IPS-11a (cell line): ENCODE data around the gene ETV3.

Source experiments
- H3K4me3 ChIP-seq: one replicate; pipeline ENCODE4 v1.5.1; 2013; ENCODE audit warnings: low read depth, low read length, control low read depth

ETV3 gene

GRCh38 chr1:157162345-157162744, 24.1 kb upstream of the ETV3 start:
- H3K4me3 ChIP-seq: no peak overlapping the region

- no peak overlapping the region for H3K4me3 ChIP-seq
These were observed 23.7 kb upstream of the ETV3 start for GRCh38 chr1:157161901-157162300.

GRCh38 chr1:157158967-157159366, 20.8 kb upstream of the ETV3 start:
- no peak overlapping the region for H3K4me3 ChIP-seq

- H3K4me3 ChIP-seq: no peak overlapping the region
These were observed 19.5 kb upstream of the ETV3 start for GRCh38 chr1:157157501-157158190.

DNA sequence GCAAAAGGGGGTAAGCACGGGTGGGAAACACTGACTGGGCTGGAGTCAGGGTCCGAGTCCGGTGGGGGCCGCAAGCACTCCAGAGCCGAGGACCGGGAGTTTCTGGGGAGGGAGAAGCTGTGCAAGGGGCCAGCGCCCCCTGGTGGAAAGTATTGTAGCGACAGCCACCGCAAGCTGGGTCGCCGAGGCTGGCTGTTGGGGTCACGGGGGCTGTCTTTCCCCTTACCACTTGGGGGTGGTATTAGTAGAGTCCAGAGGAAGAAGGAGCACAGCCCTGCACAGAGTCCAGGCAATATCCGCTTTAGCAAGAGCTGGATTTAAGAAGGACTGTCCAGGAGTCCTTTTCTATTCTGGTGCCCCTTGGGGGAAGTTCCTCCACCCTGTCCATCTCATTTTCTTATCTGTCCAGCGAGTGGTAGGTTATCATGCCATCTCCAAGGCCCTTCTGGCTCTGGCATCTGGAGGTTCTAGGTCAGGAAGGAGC, 17.9 kb upstream of the ETV3 start:
- no peak overlapping the region for H3K4me3 ChIP-seq

GRCh38 chr1:157155658-157156057, 17.5 kb upstream of the ETV3 start:
- H3K4me3 ChIP-seq: no peak overlapping the region

- no peak overlapping the region for H3K4me3 ChIP-seq
These were observed 16.8 kb upstream of the ETV3 start for GRCh38 chr1:157154940-157155514.

DNA sequence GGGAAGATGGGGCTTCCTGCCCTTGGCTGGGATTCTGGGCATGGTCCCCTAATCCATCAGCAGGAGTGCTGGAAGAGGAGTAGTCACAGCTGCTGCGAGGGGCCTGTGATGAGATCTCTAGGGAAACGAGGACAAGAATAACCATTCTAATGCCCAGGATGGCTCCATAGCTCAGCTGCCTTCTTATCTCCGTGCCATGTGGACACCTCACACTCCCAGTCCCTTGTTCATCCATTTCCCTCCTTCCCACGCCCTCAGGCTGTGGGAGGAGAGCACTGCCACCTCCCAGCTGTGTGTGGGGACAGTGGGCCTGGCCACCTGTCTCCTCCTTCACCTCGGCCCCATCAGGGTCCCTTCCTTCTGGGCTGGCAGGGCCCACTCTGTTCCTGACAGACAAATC, 16.1 kb upstream of the ETV3 start:
- H3K4me3 ChIP-seq: no peak overlapping the region

DNA sequence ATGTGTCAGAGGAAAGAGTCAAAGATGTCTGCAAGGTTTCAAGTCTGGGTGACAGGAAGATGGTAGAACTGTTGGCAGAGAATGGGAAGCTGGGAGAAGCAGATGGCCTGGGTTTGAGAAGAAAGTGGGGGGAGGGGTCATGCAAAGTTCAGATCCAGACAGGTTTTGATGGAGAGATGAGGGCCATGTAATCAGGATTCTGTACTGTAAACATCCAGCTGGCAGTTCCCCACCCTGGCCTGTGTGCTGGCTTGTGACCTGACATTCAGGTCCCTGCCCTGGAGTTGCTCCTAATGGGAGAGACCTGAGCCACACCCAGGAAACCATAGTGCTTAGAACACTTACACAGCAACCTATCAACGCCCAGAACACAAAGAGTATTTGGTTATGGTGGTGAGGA, 15.6 kb upstream of the ETV3 start:
- no peak overlapping the region for H3K4me3 ChIP-seq

DNA sequence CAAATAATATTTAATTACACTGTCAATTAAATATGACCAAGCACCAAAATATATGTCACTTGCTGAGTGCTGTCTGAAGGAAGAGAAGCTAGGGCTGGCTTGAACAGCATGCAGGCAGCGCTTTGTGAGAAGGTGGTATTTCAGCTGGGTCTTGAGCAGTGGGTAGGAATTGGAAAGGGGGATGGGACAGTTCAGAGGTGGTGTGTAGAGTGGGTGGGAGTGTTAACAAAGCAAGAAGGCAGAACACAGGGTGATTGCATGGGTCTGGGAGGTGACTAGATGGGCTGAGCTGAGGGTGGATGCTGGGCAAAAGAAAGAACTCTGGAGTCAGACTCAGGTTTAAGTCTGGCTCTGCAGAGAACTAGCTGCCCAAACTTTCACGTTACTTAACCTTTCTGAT, 14.3 kb upstream of the ETV3 start:
- no peak overlapping the region for H3K4me3 ChIP-seq

DNA sequence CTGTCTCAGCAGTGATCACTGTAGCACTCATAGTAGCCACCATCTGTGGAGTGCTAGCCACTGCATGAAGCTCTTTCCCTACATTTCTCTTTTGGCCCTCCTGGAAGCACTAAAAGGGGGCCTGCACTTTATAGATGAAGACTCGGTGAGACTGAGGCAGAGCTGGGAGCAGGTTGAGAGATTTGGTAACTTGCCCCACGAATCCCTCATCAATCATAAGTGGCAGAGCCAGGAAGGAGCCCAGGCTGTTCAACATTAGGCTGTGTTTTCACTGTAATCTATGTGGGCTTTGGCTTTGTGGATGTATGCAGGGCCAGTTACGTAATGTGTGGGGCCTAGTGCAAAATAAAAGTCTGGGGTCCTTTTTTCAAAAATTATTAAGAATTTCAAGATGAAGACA, 13.3 kb upstream of the ETV3 start:
- H3K4me3 ChIP-seq: no peak overlapping the region

DNA sequence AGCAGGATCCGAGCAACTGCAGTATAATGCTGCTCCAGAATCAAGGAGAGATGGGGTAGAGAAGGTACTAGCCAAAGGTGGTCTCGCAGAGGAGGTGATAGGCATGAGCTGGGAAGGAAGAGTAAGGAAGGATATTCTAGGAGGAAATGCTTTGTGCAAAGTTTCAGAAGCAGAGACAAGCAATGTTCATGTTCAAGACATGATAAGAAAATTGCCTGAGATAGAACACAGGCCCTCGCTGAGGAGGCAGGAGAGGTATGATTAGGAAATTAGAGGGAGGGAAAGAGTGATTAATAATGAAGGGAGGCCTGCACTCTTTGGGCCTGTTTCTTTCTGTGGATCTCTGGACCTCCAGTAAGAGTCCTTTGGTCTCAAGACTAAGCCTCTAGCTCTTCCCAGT, 12.9 kb upstream of the ETV3 start:
- H3K4me3 ChIP-seq: no peak overlapping the region

DNA sequence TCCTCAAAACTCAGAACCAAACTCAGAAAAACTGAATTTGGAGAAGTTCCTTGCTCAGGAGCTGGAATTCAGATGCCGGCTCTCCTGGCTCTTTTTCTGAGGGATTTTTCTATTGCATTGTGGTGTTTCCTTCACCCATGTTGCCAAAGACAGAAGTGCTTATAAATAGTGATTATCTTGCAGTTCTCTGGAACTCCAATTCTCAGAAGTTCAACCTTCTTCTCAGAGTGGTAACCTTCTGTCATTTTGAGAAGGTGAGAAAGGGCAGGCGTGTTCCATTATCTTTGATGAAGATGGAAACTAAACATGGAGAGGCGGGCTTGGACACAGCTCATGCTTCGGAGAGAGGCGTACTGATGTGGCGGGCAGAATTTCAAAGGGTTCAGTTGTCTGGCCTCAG, 12.4 kb upstream of the ETV3 start:
- no peak overlapping the region for H3K4me3 ChIP-seq

DNA sequence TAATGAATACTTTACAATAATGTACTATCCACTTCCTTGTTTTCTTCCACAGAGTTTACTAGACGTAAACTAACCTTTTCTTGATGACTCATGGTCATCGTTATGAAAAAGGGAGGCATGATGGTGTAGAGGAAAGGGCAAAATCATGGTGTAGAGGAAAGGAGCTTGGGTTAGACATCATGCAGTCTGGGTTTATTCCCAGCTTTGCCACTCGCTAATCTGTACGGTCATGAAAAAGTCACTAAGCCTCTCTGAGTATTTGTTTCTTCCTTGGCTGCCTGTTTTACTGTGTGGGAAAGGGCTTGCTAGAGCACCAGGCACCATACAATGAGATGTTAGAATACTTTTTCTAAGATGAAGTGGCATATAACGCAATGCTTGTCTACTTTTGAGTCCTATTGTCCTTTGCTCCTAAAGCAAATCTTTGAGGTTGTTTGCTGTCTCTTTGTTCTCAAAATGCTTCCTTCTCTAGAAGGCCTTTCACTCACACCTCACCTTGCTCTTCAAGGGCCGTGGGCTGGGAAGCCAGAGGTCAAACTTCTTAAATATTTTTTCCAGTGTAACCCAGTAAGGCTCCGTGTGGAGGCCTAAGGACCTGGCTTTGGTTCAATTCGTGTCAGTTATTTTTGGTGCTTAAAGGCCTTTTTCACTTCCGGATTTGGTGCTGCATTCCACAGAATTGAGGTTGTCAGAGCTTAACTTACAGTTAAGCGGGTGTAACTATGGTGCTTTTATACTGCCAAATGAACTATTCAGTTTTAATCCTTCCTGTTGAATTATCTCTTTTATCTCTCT, 9.9 kb upstream of the ETV3 start:
- H3K4me3 ChIP-seq: no peak overlapping the region

DNA sequence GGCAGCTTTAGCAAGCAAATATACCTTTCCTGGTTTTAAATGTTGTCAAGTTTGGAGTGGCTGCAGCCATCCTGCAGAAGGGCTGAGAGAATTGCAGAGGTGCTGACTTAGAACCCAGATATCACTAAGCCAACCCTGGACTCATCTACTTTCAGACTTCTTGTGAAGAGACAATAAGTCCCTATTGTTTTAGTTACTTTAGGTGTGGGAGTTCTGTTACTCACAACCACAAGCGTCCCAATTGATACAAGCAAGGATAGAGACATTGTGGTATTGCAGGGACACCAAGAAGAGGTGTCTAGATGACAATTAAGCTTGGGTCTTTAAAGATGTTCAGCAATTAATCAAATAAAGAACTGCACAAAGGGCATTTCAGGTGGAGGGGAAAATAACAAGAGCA, 8.8 kb upstream of the ETV3 start:
- H3K4me3 ChIP-seq: no peak overlapping the region

DNA sequence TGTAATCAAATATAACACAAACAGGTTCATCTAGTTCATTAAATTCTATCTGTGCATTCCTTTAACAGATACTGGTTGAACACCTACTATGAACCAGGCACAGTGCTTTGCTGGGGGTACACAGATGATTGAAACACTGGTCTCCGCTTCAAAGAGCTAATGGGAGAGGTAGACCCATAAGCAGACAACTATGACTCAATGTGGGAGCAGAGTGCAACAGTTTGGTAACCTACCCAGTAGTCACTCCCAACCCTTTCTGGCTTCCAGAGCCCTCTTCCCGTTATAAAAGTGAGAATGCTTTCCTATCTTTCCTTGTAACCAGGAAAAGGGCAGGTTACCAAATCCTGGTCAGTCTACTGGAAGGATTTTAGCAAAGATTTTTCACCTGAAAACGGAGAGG, 8.0 kb upstream of the ETV3 start:
- no peak overlapping the region for H3K4me3 ChIP-seq

DNA sequence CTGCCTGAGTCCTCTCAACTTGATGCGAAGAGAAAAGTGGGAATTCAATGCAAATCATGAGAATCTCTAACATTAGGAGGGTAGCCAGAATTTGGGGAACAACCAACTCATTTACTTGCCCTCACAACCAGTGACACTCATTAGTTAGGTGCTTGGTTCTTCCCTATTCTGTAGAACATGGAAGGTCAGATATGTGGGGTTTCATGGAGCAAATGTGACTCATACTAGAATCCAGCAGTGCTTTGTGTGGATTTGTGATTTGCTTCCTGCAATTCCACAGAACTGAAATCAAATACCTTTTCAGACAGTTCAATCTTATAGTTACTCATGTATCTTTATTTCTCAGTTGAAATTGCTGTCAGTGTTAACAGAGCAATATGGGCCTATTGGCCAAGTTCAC, 6.9 kb upstream of the ETV3 start:
- no peak overlapping the region for H3K4me3 ChIP-seq

DNA sequence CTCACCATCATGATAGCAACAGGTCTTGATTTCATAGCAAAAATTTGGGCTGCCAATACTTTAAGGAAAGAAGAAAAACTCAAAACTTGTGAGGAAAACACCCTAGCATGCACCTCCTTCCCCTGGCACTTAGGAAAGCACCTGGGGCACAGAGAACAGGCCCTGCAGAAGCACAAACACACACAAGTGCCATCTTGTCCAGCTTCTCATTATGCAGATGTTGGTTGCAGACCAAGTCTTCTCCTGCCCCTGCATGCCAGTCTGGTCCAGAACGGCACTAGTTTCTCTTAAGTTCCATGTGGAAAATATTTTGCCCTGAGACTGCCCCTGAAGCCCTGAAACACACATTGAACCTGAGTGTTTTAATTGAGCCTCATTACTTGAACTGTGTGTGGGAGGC, 6.3 kb upstream of the ETV3 start:
- H3K4me3 ChIP-seq: no peak overlapping the region

DNA sequence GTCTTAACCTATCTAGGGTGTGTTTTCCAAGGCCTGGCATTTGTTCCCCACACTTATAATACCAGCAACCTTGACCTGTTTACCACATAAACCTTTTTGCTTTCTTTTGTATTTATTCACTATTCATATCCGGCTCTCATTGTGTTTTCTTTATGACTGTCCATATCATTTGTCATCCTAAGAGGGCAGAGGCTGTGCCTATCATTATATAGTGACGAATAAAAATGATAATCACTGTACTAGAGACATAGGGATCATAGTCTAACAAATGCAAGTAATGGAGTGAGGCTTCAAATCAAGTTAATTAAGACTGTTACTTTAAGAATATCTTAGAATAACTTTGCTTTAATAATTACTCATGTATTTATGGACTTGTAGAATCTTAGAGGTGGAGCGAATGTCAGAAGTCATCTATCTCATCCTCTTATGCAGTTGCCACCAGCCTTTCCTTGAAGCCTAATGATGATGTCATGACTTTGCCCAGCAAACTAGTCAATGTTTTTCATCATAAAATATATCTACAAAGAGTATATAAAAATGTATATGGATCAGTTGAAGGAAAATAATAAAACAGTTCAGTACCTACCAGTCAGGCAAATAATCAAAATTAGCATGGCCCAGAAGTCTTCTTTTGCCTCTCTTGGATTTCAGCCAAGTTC, 4.7 kb upstream of the ETV3 start:
- no peak overlapping the region for H3K4me3 ChIP-seq

GRCh38 chr1:157142201-157142600, 4.0 kb upstream of the ETV3 start:
- H3K4me3 ChIP-seq: no peak overlapping the region

GRCh38 chr1:157141212-157141855, 3.1 kb upstream of the ETV3 start:
- H3K4me3 ChIP-seq: no peak overlapping the region
